ENCODE data around the gene GSTM5.

DNA sequence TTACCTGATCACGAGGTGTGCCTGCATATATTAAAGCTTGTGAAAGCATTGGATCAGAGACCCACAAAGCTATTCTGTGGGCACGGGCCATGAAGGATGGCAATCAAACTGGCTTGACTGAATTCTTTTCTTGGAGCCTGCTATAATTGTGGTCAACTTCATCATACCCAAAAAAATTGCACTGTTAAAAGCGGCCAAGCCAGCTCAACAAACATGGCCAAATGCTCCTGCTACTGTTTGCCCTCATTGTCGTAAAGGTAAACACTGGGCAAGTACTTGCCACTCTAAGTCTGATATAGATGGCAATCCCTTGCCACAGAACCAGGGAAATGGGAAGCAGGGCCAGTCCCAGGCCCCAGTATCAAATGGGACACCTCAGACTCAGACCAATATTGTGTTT is 6.6 kb upstream of the GSTM5 start:
- no peak for TF ChIP-seq CTCF (IDR thresholded peaks at IDR 0.05)
- TF ChIP-seq POLR2A (IDR thresholded peaks at IDR 0.05), result no peak

Data from Peyer's patch (tissue), 4 donors.